OCI-LY1 (cell line): ENCODE measurements around the gene ZBTB16.

ENCODE experiments used
- EZH2 ChIP-seq: fragments of 200-600 bp; sonication (generic), shearing (Covaris generic); IDR thresholded peaks from 2 replicates; pipeline ENCODE4 v1.8.0; 2017; ENCODE audit warnings: borderline replicate concordance, mixed run types, mild to moderate bottlenecking, antibody characterized with exemption, low read length, moderate library complexity, mixed read lengths
- TF ChIP-seq, protein P1 (sequence below): fragments of 200-600 bp; sonication (generic), shearing (Covaris generic); IDR thresholded peaks from 2 replicates; pipeline ENCODE4 v1.5.1; 2017; ENCODE audit warnings: mild to moderate bottlenecking, antibody characterized with exemption, low read length, moderate library complexity, mixed read lengths

DNA sequence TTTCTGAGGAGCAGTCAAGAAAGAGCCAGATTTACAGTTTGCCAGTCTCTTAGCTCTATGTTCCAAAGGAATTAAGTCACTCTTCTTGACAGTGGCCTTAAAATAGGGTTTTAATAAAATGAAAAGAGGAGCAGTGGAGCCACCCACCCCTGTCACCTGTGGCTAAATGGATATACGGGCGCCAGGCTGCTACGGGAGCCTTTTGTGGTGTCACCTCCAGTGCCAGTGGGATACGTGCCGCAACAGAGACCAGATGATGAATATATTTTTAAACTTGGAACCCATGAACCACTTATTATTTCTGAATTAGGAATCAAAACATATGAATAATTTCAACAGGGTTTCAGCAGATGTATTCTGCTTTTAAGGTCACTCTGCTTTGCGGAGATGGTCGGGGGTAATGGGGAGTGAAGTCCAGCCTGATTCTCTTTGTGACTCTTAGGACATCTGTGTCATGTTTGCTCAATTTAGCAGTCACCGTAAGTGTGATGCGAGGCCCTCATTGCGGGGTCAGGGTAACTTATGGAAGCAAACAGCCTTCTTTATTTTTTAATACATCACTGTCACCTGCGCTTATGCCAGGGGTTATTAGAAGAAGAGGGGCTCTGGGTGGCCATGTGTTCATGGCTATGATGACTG lies 64.3 kb downstream of the ZBTB16 start:
- TF ChIP-seq, protein P1, sequence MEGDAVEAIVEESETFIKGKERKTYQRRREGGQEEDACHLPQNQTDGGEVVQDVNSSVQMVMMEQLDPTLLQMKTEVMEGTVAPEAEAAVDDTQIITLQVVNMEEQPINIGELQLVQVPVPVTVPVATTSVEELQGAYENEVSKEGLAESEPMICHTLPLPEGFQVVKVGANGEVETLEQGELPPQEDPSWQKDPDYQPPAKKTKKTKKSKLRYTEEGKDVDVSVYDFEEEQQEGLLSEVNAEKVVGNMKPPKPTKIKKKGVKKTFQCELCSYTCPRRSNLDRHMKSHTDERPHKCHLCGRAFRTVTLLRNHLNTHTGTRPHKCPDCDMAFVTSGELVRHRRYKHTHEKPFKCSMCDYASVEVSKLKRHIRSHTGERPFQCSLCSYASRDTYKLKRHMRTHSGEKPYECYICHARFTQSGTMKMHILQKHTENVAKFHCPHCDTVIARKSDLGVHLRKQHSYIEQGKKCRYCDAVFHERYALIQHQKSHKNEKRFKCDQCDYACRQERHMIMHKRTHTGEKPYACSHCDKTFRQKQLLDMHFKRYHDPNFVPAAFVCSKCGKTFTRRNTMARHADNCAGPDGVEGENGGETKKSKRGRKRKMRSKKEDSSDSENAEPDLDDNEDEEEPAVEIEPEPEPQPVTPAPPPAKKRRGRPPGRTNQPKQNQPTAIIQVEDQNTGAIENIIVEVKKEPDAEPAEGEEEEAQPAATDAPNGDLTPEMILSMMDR: no peak
- TF ChIP-seq EZH2: no peak
